Choroid plexus epithelial cell (primary cell): ENCODE results near the gene COL4A4.

Experiments used
- DNase-seq: peaks from one replicate; pipeline ENCODE4 v3.0.0-alpha.2; 2010; ENCODE audit warnings: low read depth
- H3K4me3 ChIP-seq: 2 replicates; pipeline ENCODE4 v1.5.1; 2011; ENCODE audit warnings: low read depth, mild to moderate bottlenecking, control low read depth, low read length, moderate library complexity
- TF ChIP-seq, protein P1 (sequence below): conservative IDR thresholded peaks from 2 replicates; pipeline ENCODE4 v1.5.1; 2011; ENCODE audit warnings: low read depth, mild to moderate bottlenecking, control low read depth, inconsistent platforms, low read length, moderate library complexity

The COL4A4 gene

DNA sequence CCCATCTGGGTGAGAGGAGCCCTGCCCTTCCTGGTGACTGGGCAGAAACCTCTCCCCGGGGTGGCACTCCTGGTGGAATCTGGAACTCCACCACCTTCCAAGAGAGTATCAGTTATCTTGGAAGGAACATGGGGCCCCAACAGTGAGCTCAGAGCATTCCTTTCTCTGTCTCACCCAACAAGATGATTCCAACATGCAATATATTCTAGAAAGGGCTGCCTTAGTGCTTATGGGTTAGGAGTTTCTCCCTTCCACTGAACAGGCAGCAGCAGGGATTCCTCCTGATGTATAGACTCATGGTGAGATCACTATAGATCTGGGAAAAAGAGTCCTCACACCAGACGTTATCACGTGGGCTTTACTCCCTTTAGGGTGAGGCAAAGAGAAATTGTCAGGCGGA, 147.1 kb downstream of the COL4A4 start:
- TF ChIP-seq, protein P1, sequence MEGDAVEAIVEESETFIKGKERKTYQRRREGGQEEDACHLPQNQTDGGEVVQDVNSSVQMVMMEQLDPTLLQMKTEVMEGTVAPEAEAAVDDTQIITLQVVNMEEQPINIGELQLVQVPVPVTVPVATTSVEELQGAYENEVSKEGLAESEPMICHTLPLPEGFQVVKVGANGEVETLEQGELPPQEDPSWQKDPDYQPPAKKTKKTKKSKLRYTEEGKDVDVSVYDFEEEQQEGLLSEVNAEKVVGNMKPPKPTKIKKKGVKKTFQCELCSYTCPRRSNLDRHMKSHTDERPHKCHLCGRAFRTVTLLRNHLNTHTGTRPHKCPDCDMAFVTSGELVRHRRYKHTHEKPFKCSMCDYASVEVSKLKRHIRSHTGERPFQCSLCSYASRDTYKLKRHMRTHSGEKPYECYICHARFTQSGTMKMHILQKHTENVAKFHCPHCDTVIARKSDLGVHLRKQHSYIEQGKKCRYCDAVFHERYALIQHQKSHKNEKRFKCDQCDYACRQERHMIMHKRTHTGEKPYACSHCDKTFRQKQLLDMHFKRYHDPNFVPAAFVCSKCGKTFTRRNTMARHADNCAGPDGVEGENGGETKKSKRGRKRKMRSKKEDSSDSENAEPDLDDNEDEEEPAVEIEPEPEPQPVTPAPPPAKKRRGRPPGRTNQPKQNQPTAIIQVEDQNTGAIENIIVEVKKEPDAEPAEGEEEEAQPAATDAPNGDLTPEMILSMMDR: no peak
- H3K4me3 ChIP-seq: no peak overlapping the region
- DNase-seq: peak; percentile 21

DNA sequence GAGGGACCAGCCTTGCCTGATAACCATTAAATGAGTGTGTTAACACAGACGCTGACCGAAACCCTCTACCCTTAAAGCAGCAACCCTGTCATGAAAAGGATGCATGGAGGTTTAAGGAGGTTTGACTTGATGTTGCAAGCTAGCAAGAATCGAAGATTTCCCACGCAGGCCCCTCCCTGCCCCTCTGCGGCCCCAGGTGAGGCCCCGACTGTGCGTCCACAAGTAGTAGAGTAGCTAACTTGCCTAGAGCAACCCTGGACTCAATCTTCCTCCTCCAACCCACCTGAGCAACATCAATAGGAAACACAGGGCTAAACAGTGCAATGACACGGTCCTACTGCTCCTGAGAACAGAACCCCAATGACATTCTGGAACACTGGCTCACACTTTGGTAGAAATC, 150.1 kb downstream of the COL4A4 start:
- H3K4me3 ChIP-seq: no peak overlapping the region
- no peak for DNase-seq
- TF ChIP-seq, protein P1: no peak

DNA sequence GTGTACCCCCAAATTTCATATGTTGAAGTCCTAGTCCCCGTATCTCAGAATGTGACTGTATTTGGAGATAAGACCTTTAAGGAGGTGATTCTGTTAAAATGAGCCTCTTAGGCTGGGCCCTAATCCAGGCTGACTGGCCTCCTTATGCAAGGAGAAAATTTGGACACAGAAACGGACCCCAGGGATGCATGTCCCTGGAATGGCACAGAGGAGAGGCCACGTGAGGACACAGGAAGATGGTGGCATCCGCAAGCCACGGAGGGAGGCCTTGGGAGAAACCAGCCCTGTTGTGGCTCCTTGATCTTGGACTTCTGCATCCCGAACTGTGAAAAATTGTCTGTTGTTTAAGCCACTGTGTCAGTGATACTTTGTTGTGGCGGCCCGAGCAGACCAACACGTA, 150.7 kb downstream of the COL4A4 start:
- TF ChIP-seq, protein P1: no peak
- no peak for DNase-seq
- no peak overlapping the region for H3K4me3 ChIP-seq

DNA sequence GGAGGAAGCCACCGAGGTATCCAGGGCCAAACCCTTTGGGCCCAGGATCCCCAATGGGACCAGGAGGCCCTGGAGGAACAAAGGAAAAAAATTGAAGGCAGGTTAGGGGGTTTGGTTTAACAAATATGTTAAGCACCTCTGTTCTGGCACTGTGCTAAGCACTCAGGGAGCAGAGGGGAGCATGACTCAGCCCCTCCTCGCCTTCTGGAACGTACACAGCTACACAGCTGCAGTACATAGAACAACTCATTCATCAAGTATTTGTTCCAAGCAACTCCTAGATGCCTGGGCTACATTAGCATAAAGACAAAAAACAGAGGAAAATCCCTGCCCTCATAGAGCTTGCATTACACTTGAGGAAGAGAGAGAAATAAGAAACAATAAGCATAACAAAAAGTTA, 153.6 kb downstream of the COL4A4 start:
- no peak overlapping the region for H3K4me3 ChIP-seq
- TF ChIP-seq, protein P1: no peak
- DNase-seq: peak; percentile 63

DNA sequence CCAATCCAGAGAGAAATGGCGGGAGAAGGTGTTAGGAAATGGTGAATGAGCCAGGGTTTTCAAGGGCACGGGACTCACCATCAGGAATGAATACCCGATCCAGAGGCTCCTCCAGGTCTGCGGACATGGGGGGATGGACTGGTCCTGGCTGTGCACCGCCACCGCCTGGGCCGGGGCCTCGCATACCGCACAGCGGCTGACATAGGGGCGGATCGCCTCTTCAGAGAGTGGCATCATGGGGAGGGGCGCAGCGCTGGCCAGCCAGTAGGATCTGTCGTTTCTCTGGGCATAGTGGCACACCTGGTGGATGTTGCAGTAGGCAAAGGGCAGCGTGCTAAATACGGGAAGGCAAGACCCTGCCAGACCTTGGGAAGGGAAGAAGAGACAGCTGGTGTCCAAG, 156.1 kb downstream of the COL4A4 start:
- DNase-seq: no peak
- H3K4me3 ChIP-seq: no peak overlapping the region
- TF ChIP-seq, protein P1: no peak

DNA sequence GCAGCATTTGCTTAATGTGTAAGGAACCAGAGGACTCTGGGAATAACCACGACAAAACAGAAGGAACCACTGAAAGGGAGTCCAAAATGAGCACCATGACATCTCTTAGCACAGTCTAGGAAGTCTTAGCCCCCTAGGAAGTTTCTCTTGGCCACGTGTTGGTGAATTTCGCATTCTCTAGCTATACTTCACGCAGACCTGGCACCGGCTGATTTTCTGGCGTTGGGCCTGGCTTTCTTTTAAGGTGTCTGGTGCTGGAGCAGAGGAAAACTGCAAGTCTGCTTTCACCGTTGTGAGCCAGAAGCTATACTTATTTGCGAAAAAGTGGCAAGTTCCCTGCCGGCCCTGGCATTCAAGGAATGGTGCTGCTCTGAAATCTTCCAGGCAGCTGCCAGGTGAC, 156.9 kb downstream of the COL4A4 start:
- TF ChIP-seq, protein P1: no peak
- no peak overlapping the region for H3K4me3 ChIP-seq
- no peak for DNase-seq

DNA sequence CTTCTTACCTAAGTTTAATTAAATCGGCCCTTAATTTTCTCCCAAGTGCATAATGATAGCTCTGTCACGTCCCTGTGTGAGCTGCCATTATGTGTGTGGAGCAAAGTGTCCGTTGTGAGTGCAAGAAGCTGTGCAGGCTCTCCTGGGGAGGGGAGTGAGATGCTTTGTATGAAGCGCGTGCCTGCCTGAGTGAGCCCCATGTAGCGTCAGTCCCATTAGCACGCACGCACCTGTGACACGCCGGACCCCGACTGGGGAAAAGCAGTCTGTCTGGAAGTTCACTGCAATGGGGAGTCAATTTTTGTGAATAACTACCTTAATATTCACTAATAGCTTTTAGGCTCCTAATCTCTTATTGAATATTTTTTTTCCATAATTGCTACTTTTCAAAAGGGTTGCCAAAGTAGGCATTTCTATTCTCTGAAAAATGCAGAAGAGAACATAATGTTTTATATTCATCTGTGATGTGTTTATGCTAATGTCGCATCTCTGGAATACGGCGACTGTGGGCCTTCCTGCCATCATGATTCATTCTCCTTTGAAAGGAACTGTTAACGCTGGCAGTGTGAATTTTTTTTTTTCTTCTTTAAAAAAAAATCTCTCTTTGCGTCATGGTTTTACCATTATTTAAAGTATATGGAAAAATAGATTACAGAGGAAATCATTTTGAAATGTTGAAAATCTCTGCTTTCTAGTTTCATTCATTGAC, 157.7 kb downstream of the COL4A4 start:
- TF ChIP-seq, protein P1: no peak
- DNase-seq: no peak
- no peak overlapping the region for H3K4me3 ChIP-seq
